ENCODE data around the gene PLXNA4.

GRCh38 chr7:132519936-132520335 lies 56.3 kb downstream of the PLXNA4 start:
- TF ChIP-seq, protein P1, sequence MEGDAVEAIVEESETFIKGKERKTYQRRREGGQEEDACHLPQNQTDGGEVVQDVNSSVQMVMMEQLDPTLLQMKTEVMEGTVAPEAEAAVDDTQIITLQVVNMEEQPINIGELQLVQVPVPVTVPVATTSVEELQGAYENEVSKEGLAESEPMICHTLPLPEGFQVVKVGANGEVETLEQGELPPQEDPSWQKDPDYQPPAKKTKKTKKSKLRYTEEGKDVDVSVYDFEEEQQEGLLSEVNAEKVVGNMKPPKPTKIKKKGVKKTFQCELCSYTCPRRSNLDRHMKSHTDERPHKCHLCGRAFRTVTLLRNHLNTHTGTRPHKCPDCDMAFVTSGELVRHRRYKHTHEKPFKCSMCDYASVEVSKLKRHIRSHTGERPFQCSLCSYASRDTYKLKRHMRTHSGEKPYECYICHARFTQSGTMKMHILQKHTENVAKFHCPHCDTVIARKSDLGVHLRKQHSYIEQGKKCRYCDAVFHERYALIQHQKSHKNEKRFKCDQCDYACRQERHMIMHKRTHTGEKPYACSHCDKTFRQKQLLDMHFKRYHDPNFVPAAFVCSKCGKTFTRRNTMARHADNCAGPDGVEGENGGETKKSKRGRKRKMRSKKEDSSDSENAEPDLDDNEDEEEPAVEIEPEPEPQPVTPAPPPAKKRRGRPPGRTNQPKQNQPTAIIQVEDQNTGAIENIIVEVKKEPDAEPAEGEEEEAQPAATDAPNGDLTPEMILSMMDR (IDR thresholded peaks at IDR 0.05; ENCODE audit: insufficient read depth, low read length, poor library complexity, severe bottlenecking) = no peak
- no peak for TF ChIP-seq EZH2phosphoT487 (conservative IDR thresholded peaks at IDR 0.05; ENCODE audit: low read length)
